SU-DHL-6 (cell line): ENCODE data around the gene FAM78B.

ENCODE experiments used
- EZH2phosphoT487 ChIP-seq: fragments of 200-600 bp; sonication (generic), shearing (Covaris generic); conservative IDR thresholded peaks from 2 replicates; pipeline ENCODE4 v1.6.1; 2018; ENCODE audit warnings: mild to moderate bottlenecking, antibody characterized with exemption, low read length, moderate library complexity, mixed read lengths
- TF ChIP-seq, protein P1 (sequence below): fragments of 200-600 bp; sonication (generic); IDR thresholded peaks from one replicate; pipeline ENCODE4 v1.5.1; 2017; ENCODE audit warnings: antibody characterized with exemption, mild to moderate bottlenecking, low read length, moderate library complexity; ENCODE audit not compliant: insufficient read depth, poor library complexity, severe bottlenecking

GRCh38 chr1:166164995-166165660 is 1.7 kb downstream of the FAM78B start:
- TF ChIP-seq, protein P1, sequence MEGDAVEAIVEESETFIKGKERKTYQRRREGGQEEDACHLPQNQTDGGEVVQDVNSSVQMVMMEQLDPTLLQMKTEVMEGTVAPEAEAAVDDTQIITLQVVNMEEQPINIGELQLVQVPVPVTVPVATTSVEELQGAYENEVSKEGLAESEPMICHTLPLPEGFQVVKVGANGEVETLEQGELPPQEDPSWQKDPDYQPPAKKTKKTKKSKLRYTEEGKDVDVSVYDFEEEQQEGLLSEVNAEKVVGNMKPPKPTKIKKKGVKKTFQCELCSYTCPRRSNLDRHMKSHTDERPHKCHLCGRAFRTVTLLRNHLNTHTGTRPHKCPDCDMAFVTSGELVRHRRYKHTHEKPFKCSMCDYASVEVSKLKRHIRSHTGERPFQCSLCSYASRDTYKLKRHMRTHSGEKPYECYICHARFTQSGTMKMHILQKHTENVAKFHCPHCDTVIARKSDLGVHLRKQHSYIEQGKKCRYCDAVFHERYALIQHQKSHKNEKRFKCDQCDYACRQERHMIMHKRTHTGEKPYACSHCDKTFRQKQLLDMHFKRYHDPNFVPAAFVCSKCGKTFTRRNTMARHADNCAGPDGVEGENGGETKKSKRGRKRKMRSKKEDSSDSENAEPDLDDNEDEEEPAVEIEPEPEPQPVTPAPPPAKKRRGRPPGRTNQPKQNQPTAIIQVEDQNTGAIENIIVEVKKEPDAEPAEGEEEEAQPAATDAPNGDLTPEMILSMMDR = no peak
- TF ChIP-seq EZH2phosphoT487 = no peak
